ENCODE results near the gene MLLT10.

- no peak for TF ChIP-seq MYC (IDR thresholded peaks at IDR 0.05; ENCODE audit: low read depth, low read length)
- no peak for TF ChIP-seq POLR2A (IDR thresholded peaks at IDR 0.05; ENCODE audit: extremely low read depth, insufficient read length)
- TF ChIP-seq CTCF (IDR thresholded peaks at IDR 0.05; ENCODE audit: low read depth, low read length), result no peak
Observed at GRCh38 chr10:21488957-21489446, 45.0 kb upstream of the MLLT10 start.

All from NB4 (cell line).